ENCODE data around the gene ABL2. TPM values are rescaled to one million over a fixed set of nuclear protein-coding genes. Genes with fewer than 3 reads are reported as not detected.
"Not testable (repeated sequence)": the region's sequence is repeated elsewhere in the genome, so short reads cannot be mapped to it uniquely, and the experiment has no call there.

ABL2 gene
- total and polyA plus RNA-seq, 3 experiments from 2014 or later: 1.4 to 7.2 (median 6.7) TPM

- Mint-ChIP-seq H3K4me3 (no peak overlapping the region), H3K4me1 (peaks cover 19 to 45% (median 22%) of the 10 kb centered on the region in 3 donors), H3K9me3 (no peaks in the 10 kb centered on the region), H3K27me3 (no peaks in the 10 kb centered on the region), H3K27ac (no peak overlapping the region), H3K36me3 (peaks cover 0 to 5% (median 5%) of the 10 kb centered on the region in 3 donors)
- H3K4me3 ChIP-seq (ENCODE audit: low read length): no peak overlapping the region
- H3K27me3 ChIP-seq (ENCODE audit: insufficient read depth, low read length, poor library complexity, severe bottlenecking): no peaks in the 10 kb centered on the region
- no peaks in the 10 kb centered on the region for H3K36me3 ChIP-seq (ENCODE audit: insufficient read depth, low read length)
- ChIA-PET CTCF (no interaction called here), POLR2A (no interaction called here)
- H3K27ac ChIP-seq (ENCODE audit: low read depth, low read length): no peak overlapping the region
- no peak for DNase-seq
- H3K9me3 ChIP-seq (ENCODE audit: low read length): no peaks in the 10 kb centered on the region
- H3K4me1 ChIP-seq (ENCODE audit: insufficient read depth, low read length): no peaks in the 10 kb centered on the region
These were observed 20.6 kb downstream of the ABL2 start for GRCh38 chr1:179208681-179209477.

DNA sequence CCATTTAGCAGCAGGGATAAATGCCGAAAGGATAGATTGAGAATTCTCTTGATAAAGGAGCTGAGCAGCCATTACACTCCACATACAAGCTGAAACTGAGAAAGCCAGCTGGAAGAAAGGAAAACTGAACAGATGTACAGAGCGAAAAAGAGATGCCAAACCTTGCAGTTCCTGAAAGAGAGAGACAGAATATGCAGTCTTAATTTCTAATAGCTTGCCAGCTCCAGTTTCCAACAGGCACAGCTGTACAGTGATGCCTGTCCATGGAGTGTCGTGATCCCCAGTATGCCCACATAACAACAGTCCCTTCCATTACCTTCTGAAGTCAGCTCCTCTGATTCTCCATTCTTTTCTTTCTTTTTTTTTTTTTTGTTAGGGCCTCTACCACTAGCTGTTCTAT is 22.7 kb downstream of the ABL2 start:
- Mint-ChIP-seq H3K27me3 (no peaks in the 10 kb centered on the region), H3K4me3 (no peak overlapping the region), H3K4me1 (peaks cover 28 to 53% (median 38%) of the 10 kb centered on the region in 3 donors), H3K36me3 (peaks cover 0 to 3% (median 2%) of the 10 kb centered on the region in 3 donors), H3K27ac (no peak overlapping the region), H3K9me3 (no peaks in the 10 kb centered on the region)
- CTCF ChIA-PET: no interaction called here
- H3K4me1 ChIP-seq (ENCODE audit: insufficient read depth, low read length): no peaks in the 10 kb centered on the region
- H3K27me3 ChIP-seq (ENCODE audit: insufficient read depth, low read length, poor library complexity, severe bottlenecking): no peaks in the 10 kb centered on the region
- no peaks in the 10 kb centered on the region for H3K36me3 ChIP-seq (ENCODE audit: insufficient read depth, low read length)
- H3K4me3 ChIP-seq (ENCODE audit: low read length): no peak overlapping the region
- POLR2A ChIA-PET: no interaction called here
- DNase-seq: no peak
- no peak overlapping the region for H3K27ac ChIP-seq (ENCODE audit: low read depth, low read length)
- no peaks in the 10 kb centered on the region for H3K9me3 ChIP-seq (ENCODE audit: low read length)

GRCh38 chr1:179205284-179205683 is 24.2 kb downstream of the ABL2 start:
- Histone ChIP-seq H3K27me3 (ENCODE audit: insufficient read depth, low read length, poor library complexity, severe bottlenecking) (no peaks in the 10 kb centered on the region), H3K9me3 (ENCODE audit: low read length) (no peaks in the 10 kb centered on the region), H3K27ac (ENCODE audit: low read depth, low read length) (no peak overlapping the region), H3K4me3 (ENCODE audit: low read length) (no peak overlapping the region), H3K4me1 (ENCODE audit: insufficient read depth, low read length) (no peaks in the 10 kb centered on the region), H3K36me3 (ENCODE audit: insufficient read depth, low read length) (no peaks in the 10 kb centered on the region)
- Mint-ChIP-seq H3K9me3 (no peaks in the 10 kb centered on the region), H3K27me3 (no peaks in the 10 kb centered on the region), H3K36me3 (peaks cover 0 to 2% (median 0%) of the 10 kb centered on the region in 3 donors), H3K4me1 (peaks cover 27 to 61% (median 36%) of the 10 kb centered on the region in 3 donors), H3K27ac (peak overlapping the region in 1 of 8 donors; percentile 38), H3K4me3 (no peak overlapping the region)
- no peak for DNase-seq
- POLR2A ChIA-PET: no interaction called here
- CTCF ChIA-PET: no interaction called here

DNA sequence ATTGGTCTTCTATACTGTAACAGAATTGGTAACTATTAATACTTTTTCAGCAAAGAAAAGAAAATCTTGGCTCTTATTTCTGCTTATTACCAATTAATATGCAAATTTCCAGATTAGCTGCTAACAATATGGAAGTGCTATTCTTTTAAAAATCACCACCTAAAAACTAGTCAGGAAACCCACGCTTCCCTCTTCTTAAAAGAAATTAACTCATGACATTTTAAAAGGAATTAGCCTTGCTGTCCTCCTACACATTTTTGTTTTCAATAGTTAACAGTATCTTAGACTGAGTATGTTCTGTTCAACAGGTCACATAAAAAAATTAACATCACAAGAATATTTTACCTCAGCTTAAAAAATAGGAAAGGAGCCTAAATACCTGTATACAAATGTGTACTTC is 27.3 kb downstream of the ABL2 start:
- POLR2A ChIA-PET: no interaction called here
- H3K4me3 ChIP-seq (ENCODE audit: low read length): no peak overlapping the region
- peaks cover 19 to 41% (median 22%) of the 10 kb centered on the region in 3 donors for H3K4me1 Mint-ChIP-seq
- H3K4me1 ChIP-seq (ENCODE audit: insufficient read depth, low read length): no peaks in the 10 kb centered on the region
- no peak overlapping the region for H3K27ac Mint-ChIP-seq
- no peaks in the 10 kb centered on the region for H3K9me3 ChIP-seq (ENCODE audit: low read length)
- H3K9me3 Mint-ChIP-seq: no peaks in the 10 kb centered on the region
- H3K27me3 ChIP-seq (ENCODE audit: insufficient read depth, low read length, poor library complexity, severe bottlenecking): no peaks in the 10 kb centered on the region
- no peaks in the 10 kb centered on the region for H3K36me3 ChIP-seq (ENCODE audit: insufficient read depth, low read length)
- H3K27ac ChIP-seq (ENCODE audit: low read depth, low read length): no peak overlapping the region
- no peak for DNase-seq
- H3K4me3 Mint-ChIP-seq: no peak overlapping the region
- H3K27me3 Mint-ChIP-seq: no peaks in the 10 kb centered on the region
- CTCF ChIA-PET: no interaction called here
- no peaks in the 10 kb centered on the region for H3K36me3 Mint-ChIP-seq

DNA sequence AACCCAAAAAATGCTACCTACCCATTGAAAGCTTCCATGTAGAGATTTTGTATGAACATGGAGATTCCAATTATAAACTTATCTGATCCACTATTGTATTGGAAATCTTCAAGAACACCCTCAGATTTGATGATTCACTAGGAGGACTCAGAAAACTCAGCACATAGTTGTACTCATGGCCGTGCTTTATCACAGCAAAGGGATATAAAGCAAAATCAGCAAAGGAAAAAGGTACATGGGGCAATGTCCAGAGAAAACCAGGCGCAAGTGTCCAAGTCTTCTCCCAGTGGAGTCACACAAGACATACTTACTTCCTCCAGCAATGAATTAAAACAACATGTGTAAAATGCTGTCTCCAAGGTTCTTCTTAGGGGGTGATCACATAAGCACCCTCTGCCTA is 28.9 kb downstream of the ABL2 start:
- peak overlapping the region in 1 of 8 donors; percentile 10 for H3K27ac Mint-ChIP-seq
- H3K36me3 Mint-ChIP-seq: peaks cover 0 to 7% (median 2%) of the 10 kb centered on the region in 3 donors
- H3K36me3 ChIP-seq (ENCODE audit: insufficient read depth, low read length): no peaks in the 10 kb centered on the region

DNA sequence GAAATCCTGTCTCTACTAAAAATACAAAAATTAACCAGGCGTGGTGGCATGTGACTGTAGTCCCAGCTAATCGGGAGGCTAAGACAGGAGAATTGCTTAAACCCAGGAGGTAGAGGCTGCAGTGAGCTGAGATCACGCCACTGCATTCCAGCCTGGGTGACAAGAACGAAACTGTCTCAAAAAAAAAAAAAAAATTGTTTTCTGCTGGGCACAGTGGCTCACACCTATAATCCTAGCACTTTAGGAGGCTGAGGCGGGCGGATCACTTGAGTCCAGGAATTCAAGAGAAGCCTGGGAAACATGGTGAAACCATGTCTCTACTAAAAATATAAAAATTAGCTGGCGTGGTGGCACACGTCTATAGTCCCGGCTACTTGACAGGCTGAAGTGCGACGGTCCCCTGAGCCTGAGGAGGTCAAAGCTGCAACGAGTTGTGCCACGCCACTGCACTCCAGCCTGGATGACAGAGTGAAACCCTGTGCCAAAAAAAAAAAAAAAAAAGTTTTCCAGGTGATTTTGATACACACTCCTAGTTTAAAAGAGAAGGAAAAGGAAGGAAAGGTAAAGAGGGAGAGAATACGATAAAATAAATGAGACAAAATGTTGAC is 31.7 kb downstream of the ABL2 start:
- Histone ChIP-seq H3K27ac (ENCODE audit: low read depth, low read length) (no peak overlapping the region), H3K9me3 (ENCODE audit: low read length) (no peaks in the 10 kb centered on the region), H3K4me3 (ENCODE audit: low read length) (no peak overlapping the region), H3K27me3 (ENCODE audit: insufficient read depth, low read length, poor library complexity, severe bottlenecking) (no peaks in the 10 kb centered on the region), H3K4me1 (ENCODE audit: insufficient read depth, low read length) (no peaks in the 10 kb centered on the region), H3K36me3 (ENCODE audit: insufficient read depth, low read length) (no peaks in the 10 kb centered on the region)
- ChIA-PET CTCF (no interaction called here), POLR2A (no interaction called here)
- Mint-ChIP-seq H3K4me1 (peaks cover 4 to 14% (median 8%) of the 10 kb centered on the region in 3 donors), H3K4me3 (no peak overlapping the region), H3K27ac (no peak overlapping the region), H3K36me3 (peaks cover 0 to 8% (median 2%) of the 10 kb centered on the region in 3 donors), H3K27me3 (no peaks in the 10 kb centered on the region), H3K9me3 (no peaks in the 10 kb centered on the region)
- DNase-seq: no peak

More for the DNA sequence above, 28.9 kb downstream of the ABL2 start:
- Histone ChIP-seq H3K27ac (ENCODE audit: low read depth, low read length) (no peak overlapping the region), H3K9me3 (ENCODE audit: low read length) (no peaks in the 10 kb centered on the region), H3K4me3 (ENCODE audit: low read length) (no peak overlapping the region), H3K27me3 (ENCODE audit: insufficient read depth, low read length, poor library complexity, severe bottlenecking) (no peaks in the 10 kb centered on the region), H3K4me1 (ENCODE audit: insufficient read depth, low read length) (no peaks in the 10 kb centered on the region)
- no peaks in the 10 kb centered on the region for H3K9me3 Mint-ChIP-seq
- CTCF ChIA-PET: no interaction called here
- POLR2A ChIA-PET: no interaction called here
- H3K4me3 Mint-ChIP-seq: no peak overlapping the region
- DNase-seq: no peak
- peaks cover 10 to 29% (median 22%) of the 10 kb centered on the region in 3 donors for H3K4me1 Mint-ChIP-seq
- no peaks in the 10 kb centered on the region for H3K27me3 Mint-ChIP-seq

DNA sequence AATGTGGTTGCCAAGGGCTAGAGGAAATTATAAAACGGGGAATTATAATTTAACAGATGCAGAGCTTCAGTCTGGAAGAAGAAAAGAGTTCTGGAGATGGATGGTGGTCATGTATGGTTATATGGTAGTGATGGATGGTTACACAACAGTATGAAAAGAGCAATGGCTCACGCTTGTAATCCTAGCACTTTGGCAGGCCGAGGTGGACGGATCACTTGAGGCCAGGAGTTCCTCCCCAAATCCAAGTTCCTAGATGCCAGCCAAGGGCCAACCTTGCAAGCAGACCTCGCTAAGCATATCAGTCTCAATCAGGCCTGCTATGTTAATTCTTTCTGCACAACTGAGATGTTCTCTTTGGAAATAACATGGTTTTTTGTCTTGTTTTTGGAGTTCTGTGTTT is 33.6 kb downstream of the ABL2 start:
- H3K36me3 Mint-ChIP-seq; H3K9me3 Mint-ChIP-seq; H3K4me3 Mint-ChIP-seq; DNase-seq; POLR2A ChIA-PET; H3K4me3 ChIP-seq (ENCODE audit: low read length); H3K27me3 ChIP-seq (ENCODE audit: insufficient read depth, low read length, poor library complexity, severe bottlenecking); CTCF ChIA-PET; H3K27ac Mint-ChIP-seq; H3K4me1 ChIP-seq (ENCODE audit: insufficient read depth, low read length); H3K36me3 ChIP-seq (ENCODE audit: insufficient read depth, low read length); H3K27me3 Mint-ChIP-seq; H3K9me3 ChIP-seq (ENCODE audit: low read length); H3K27ac ChIP-seq (ENCODE audit: low read depth, low read length): not testable (repeated sequence)
- peaks cover under 1 to 14% (median 9%) of the 10 kb centered on the region in 3 donors for H3K4me1 Mint-ChIP-seq

DNA sequence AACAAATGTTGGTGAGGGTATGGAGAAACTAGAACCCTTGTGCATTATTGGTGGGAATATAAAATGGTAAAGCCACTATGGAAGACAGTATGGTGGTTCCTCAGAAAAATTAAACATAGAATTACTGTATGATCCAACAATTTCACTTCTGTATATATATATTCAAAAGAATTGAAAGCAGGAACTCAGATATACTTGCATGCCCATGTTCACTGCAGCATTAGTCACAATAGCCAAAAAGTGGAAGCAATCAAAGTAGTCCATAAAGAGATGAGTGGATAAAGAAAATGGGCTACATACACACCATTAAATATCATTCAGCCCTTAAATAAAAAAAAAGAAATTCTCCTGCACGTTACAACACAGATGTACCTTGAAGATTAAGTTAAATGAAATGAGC is 34.1 kb downstream of the ABL2 start:
- CTCF ChIA-PET: interaction anchor here (1.3 kb wide), 1 partner anchor 8 kb away, joined by 4 read pairs; no protein-coding TSS in a partner anchor
- no peak overlapping the region for H3K27ac Mint-ChIP-seq

More for the DNA sequence above, 34.1 kb downstream of the ABL2 start:
- Histone ChIP-seq H3K9me3 (ENCODE audit: low read length) (no peaks in the 10 kb centered on the region), H3K27me3 (ENCODE audit: insufficient read depth, low read length, poor library complexity, severe bottlenecking) (no peaks in the 10 kb centered on the region), H3K4me3 (ENCODE audit: low read length) (no peak overlapping the region), H3K4me1 (ENCODE audit: insufficient read depth, low read length) (no peaks in the 10 kb centered on the region), H3K36me3 (ENCODE audit: insufficient read depth, low read length) (no peaks in the 10 kb centered on the region), H3K27ac (ENCODE audit: low read depth, low read length) (no peak overlapping the region)
- Mint-ChIP-seq H3K27me3 (no peaks in the 10 kb centered on the region), H3K9me3 (no peaks in the 10 kb centered on the region), H3K4me3 (no peak overlapping the region), H3K36me3 (peaks cover 0 to 8% (median 2%) of the 10 kb centered on the region in 3 donors), H3K4me1 (peaks cover 3 to 13% (median 13%) of the 10 kb centered on the region in 3 donors)
- POLR2A ChIA-PET: no interaction called here
- DNase-seq: no peak
